Vagina (tissue), 2 donors: Measurements from ENCODE around the gene CLCA2. TPM values are rescaled to one million over a fixed set of nuclear protein-coding genes. Genes with fewer than 3 reads are reported as not detected.

Source experiments
- DNase-seq, 2 donors: peaks; one replicate each; pipeline ENCODE4 v3.0.0-alpha.2; 2017; ENCODE audit errors: extremely low spot score in 2 of 2
- H3K27ac ChIP-seq: fragments of 200-600 bp; sonication (generic); one replicate; pipeline ENCODE4 v1.5.1; 2019
- H3K27me3 ChIP-seq: fragments of 200-600 bp; sonication (generic); one replicate; pipeline ENCODE4 v1.5.1; 2019
- H3K36me3 ChIP-seq, 2 donors: fragments of 200-600 bp; sonication (generic); one replicate each; pipeline ENCODE4 v1.5.1; 2017 to 2019
- H3K4me1 ChIP-seq: fragments of 200-600 bp; sonication (generic); one replicate; pipeline ENCODE4 v1.5.1; 2019
- H3K4me3 ChIP-seq, 2 donors: fragments of 200-600 bp; sonication (generic); 1 replicate in 1 of 2; 2 replicates in 1 of 2; pipeline ENCODE4 v1.5.1; 2016 to 2019
- H3K9me3 ChIP-seq: fragments of 200-600 bp; sonication (generic); one replicate; pipeline ENCODE4 v1.5.1; 2019
- POLR2A ChIP-seq, 2 donors: fragments of 450-650 bp; IDR thresholded peaks; one replicate each; pipeline ENCODE4 v1.6.1; 2017; ENCODE audit warnings: antibody characterized with exemption in 2 of 2, mild to moderate bottlenecking in 2 of 2, moderate library complexity in 2 of 2
- POLR2AphosphoS5 ChIP-seq, 2 donors: sonication (generic); formaldehyde crosslinking; IDR thresholded peaks; one replicate each; pipeline ENCODE4 v1.9.0; 2017; ENCODE audit warnings: antibody characterized with exemption in 2 of 2, mild to moderate bottlenecking in 2 of 2, low read depth in 1 of 2; ENCODE audit not compliant: insufficient read depth in 1 of 2
- intact Hi-C: fragments of 100-400 bp; cut with DNase I; formaldehyde crosslinking; loops from one replicate; pipeline ENCODE4 v1.15.1; 2023
- total RNA-seq: library from RNA; depleted of rRNA; stranded (reverse); fragments of >200 nt; gene quantifications from one replicate; pipeline ENCODE4 v1.2.3, GENCODE V29; 2016
- TF ChIP-seq, protein P1 (sequence below), 3 experiments: fragments of 450-650 bp in 2 of 3; fragments of 200-600 bp in 1 of 3; sonication (generic) in 1 of 3; IDR thresholded peaks; one replicate each; pipeline ENCODE4 v1.5.1; 2017 to 2019; ENCODE audit warnings: antibody characterized with exemption in 3 of 3, mild to moderate bottlenecking in 2 of 3, moderate library complexity in 2 of 3

The CLCA2 gene
- total RNA-seq, 1 donor from 2014 or later = 65.8 TPM

DNA sequence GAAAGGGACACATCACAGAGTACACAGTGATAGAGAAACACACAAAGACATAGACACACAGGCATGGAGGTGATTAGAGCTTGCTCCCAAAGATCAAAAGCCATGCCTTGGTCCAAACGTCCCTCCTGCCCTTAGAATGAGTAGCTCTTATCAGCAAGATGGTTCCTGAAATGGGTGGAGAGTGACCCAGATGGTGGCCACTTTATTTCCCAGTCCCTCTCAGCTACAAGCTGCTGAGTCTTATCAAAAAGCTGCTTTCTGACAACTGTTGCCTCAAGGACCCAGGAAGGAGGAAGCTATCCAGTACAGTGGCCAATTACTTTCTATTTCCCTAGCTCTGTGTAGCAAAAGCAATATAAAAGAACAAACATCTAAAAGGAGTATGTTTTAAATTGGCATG, 37.0 kb downstream of the CLCA2 start:
- Histone ChIP-seq H3K27ac (no peak overlapping the region), H3K4me1 (no peaks in the 10 kb centered on the region), H3K9me3 (no peaks in the 10 kb centered on the region), H3K27me3 (no peaks in the 10 kb centered on the region), H3K4me3 (no peak overlapping the region), H3K36me3 (no peaks in the 10 kb centered on the region)
- no peak for TF ChIP-seq POLR2AphosphoS5 (IDR thresholded peaks at IDR 0.05; ENCODE audit: insufficient read depth in 1 of 2, low read depth in 1 of 2)
- TF ChIP-seq, protein P1, sequence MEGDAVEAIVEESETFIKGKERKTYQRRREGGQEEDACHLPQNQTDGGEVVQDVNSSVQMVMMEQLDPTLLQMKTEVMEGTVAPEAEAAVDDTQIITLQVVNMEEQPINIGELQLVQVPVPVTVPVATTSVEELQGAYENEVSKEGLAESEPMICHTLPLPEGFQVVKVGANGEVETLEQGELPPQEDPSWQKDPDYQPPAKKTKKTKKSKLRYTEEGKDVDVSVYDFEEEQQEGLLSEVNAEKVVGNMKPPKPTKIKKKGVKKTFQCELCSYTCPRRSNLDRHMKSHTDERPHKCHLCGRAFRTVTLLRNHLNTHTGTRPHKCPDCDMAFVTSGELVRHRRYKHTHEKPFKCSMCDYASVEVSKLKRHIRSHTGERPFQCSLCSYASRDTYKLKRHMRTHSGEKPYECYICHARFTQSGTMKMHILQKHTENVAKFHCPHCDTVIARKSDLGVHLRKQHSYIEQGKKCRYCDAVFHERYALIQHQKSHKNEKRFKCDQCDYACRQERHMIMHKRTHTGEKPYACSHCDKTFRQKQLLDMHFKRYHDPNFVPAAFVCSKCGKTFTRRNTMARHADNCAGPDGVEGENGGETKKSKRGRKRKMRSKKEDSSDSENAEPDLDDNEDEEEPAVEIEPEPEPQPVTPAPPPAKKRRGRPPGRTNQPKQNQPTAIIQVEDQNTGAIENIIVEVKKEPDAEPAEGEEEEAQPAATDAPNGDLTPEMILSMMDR (IDR thresholded peaks at IDR 0.05) = no peak
- TF ChIP-seq POLR2A (IDR thresholded peaks at IDR 0.05) = no peak
- intact Hi-C loops = no loop called here
- no peak for DNase-seq

DNA sequence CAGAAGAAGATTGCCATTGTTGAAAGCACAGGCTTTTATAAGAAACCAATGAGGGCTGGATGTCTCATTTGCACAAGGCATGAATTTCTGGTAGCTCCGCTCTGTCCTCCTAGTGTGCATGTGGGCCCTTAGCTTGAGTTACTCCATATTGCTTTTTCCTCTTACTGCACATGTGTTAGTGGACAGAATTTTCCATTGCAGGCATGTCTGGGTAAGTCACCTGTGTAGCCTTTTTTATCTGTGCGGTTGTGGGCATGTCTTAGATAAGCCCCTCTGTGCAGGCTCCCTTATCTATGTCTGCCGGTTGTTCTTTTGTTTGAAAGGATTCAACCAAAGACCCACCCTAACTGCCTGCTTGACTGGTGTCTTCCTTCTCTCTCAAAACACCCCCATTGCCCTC, 37.5 kb downstream of the CLCA2 start:
- no peaks in the 10 kb centered on the region for H3K4me1 ChIP-seq
- no peak overlapping the region for H3K27ac ChIP-seq
- TF ChIP-seq POLR2A (IDR thresholded peaks at IDR 0.05) = no peak
- TF ChIP-seq POLR2AphosphoS5 (IDR thresholded peaks at IDR 0.05; ENCODE audit: insufficient read depth in 1 of 2, low read depth in 1 of 2) = no peak
- TF ChIP-seq, protein P1 (IDR thresholded peaks at IDR 0.05) = no peak
- no peaks in the 10 kb centered on the region for H3K36me3 ChIP-seq
- H3K9me3 ChIP-seq = no peaks in the 10 kb centered on the region
- no peak for DNase-seq
- intact Hi-C loops = no loop called here
- no peak overlapping the region for H3K4me3 ChIP-seq
- no peaks in the 10 kb centered on the region for H3K27me3 ChIP-seq

DNA sequence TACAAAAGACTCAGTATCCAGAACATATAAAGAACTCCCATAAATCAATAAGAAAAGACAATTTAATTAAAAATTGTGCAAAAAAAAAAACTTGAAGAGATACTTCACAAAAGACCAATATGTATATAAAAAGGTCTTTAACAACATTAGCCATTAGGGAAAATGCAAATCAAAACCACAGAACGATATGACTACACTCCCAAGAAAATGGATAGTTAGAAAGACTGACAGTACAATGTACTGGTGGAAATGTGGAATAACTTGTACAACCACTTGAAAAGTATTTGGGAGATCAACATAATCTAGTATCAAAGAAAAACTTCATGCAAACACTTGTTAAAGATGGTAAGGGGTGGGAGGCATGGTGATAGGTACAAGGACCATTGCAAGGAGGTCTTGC, 40.8 kb downstream of the CLCA2 start:
- no peak for DNase-seq
- TF ChIP-seq POLR2AphosphoS5 (IDR thresholded peaks at IDR 0.05; ENCODE audit: insufficient read depth in 1 of 2, low read depth in 1 of 2) = no peak
- TF ChIP-seq, protein P1 (IDR thresholded peaks at IDR 0.05) = no peak
- no peak for TF ChIP-seq POLR2A (IDR thresholded peaks at IDR 0.05)
- no peaks in the 10 kb centered on the region for H3K4me1 ChIP-seq
- no peak overlapping the region for H3K27ac ChIP-seq
- H3K27me3 ChIP-seq = no peaks in the 10 kb centered on the region
- H3K4me3 ChIP-seq = no peak overlapping the region
- H3K36me3 ChIP-seq = no peaks in the 10 kb centered on the region
- no peaks in the 10 kb centered on the region for H3K9me3 ChIP-seq
- intact Hi-C loops = no loop called here

DNA sequence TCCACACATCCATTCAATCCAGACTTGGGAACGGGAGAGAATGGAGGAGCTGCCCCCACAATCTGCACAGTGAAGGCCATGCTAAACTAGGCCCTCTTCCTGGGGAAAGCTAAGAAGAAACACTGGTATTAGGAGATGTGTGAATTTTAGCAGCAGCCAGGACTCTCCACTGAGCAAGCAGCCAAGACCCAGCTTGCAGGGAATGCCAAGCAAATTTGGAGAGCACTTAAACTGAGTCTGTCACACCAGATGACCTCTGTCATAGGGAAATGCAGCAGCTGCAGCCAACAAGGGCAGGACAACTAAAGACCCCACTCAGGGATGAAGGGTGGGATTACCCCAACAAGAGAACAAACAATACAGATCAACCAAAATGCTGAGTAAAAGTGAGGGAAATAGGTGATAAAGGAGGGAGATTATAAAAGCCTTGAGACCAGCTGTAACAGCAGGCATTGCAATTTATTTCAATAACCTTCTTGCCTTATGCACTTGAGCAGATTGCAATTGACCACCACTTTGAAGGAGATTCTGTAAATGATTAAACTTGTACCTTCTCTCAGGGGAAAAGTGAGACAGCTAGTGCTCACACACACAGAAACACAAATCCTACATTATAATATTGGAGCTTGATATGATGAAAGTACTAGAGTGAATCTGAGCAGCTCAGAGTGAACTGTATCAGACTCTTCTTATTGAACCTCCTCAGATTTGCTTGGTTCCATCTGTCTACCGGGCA, 42.3 kb downstream of the CLCA2 start:
- Histone ChIP-seq H3K4me3 (no peak overlapping the region), H3K27me3 (no peaks in the 10 kb centered on the region), H3K4me1 (no peaks in the 10 kb centered on the region), H3K27ac (no peak overlapping the region), H3K36me3 (no peaks in the 10 kb centered on the region), H3K9me3 (no peaks in the 10 kb centered on the region)
- intact Hi-C loops = no loop called here
- no peak for DNase-seq
- TF ChIP-seq POLR2A (IDR thresholded peaks at IDR 0.05) (no peak), POLR2AphosphoS5 (IDR thresholded peaks at IDR 0.05; ENCODE audit: insufficient read depth in 1 of 2, low read depth in 1 of 2) (no peak)
- TF ChIP-seq, protein P1 (IDR thresholded peaks at IDR 0.05) = no peak

DNA sequence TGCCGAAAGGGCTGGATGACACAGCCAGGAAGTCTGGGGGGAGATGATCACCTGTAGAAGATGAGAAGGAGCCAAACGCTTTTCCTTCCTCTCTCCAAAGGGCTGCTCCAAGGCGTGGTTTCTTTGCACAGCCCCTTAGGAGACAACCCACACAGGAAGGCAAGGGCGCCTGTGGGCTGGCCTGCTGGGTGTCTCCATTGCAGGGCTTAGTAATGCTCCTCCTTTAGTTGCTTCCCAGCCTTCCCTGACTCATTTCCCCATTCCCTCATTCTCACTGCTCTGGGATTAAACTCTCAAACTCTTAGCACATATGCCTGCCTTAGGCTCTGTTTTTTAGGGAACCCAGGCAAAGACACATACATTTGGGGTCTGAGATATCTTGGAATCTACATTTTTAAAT, 43.0 kb downstream of the CLCA2 start:
- Histone ChIP-seq H3K9me3 (no peaks in the 10 kb centered on the region), H3K4me1 (no peaks in the 10 kb centered on the region), H3K36me3 (no peaks in the 10 kb centered on the region), H3K27me3 (no peaks in the 10 kb centered on the region), H3K27ac (no peak overlapping the region), H3K4me3 (no peak overlapping the region)
- no peak for DNase-seq
- intact Hi-C loops = no loop called here
- no peak for TF ChIP-seq POLR2A (IDR thresholded peaks at IDR 0.05)
